Osteocyte (in vitro differentiated cells): Measurements from ENCODE around the gene FRY. TPM values are rescaled to one million over a fixed set of nuclear protein-coding genes. Genes with fewer than 3 reads are reported as not detected.

ENCODE experiments used
- DNase-seq: peaks from one replicate; pipeline ENCODE4 v3.0.0; 2021; ENCODE audit warnings: mixed read lengths; ENCODE audit not compliant: unreplicated experiment; ENCODE audit errors: extremely low spot score
- H3K27ac Mint-ChIP-seq: one replicate; pipeline ENCODE4 v1.8.0; 2021; ENCODE audit warnings: mild to moderate bottlenecking, mixed read lengths; ENCODE audit not compliant: unreplicated experiment
- H3K27me3 Mint-ChIP-seq: one replicate; pipeline ENCODE4 v1.8.0; 2021; ENCODE audit warnings: mixed read lengths; ENCODE audit not compliant: unreplicated experiment
- H3K36me3 Mint-ChIP-seq: one replicate; pipeline ENCODE4 v1.8.0; 2021; ENCODE audit warnings: mixed read lengths; ENCODE audit not compliant: unreplicated experiment
- H3K4me1 Mint-ChIP-seq: one replicate; pipeline ENCODE4 v1.8.0; 2021; ENCODE audit warnings: mixed read lengths; ENCODE audit not compliant: unreplicated experiment
- H3K4me3 Mint-ChIP-seq: one replicate; pipeline ENCODE4 v1.8.0; 2021; ENCODE audit warnings: mild to moderate bottlenecking, moderate library complexity, mixed read lengths; ENCODE audit not compliant: unreplicated experiment
- H3K9me3 Mint-ChIP-seq: one replicate; pipeline ENCODE4 v1.8.0; 2021; ENCODE audit warnings: mixed read lengths; ENCODE audit not compliant: unreplicated experiment
- CTCF ChIP-seq: fragments of 200-600 bp; sonication (generic); IDR thresholded peaks from 2 replicates; pipeline ENCODE4 v1.5.0; 2021; ENCODE audit warnings: antibody characterized with exemption, mild to moderate bottlenecking, moderate library complexity
- total RNA-seq: library from RNA; stranded (reverse); gene quantifications from 2 replicates; pipeline ENCODE4 v1.2.1, GENCODE V29; 2021

FRY gene
- total RNA-seq, 1 donor from 2014 or later: 2.0 TPM

- no peak for DNase-seq
Observed at GRCh38 chr13:32023096-32023495, 8.5 kb upstream of the FRY start.

GRCh38 chr13:32023698-32024097 is 7.9 kb upstream of the FRY start:
- Mint-ChIP-seq H3K9me3 (no peaks in the 10 kb centered on the region), H3K4me1 (peaks cover 10% of the 10 kb centered on the region), H3K36me3 (no peaks in the 10 kb centered on the region), H3K27me3 (peaks cover 16% of the 10 kb centered on the region), H3K27ac (no peak overlapping the region), H3K4me3 (no peak overlapping the region)
- TF ChIP-seq CTCF: peak; percentile 42
- DNase-seq: no peak

More at GRCh38 chr13:32023096-32023495, 8.5 kb upstream of the FRY start:
- no peak for TF ChIP-seq CTCF
- peaks cover 10% of the 10 kb centered on the region for H3K4me1 Mint-ChIP-seq
- peaks cover 12% of the 10 kb centered on the region for H3K27me3 Mint-ChIP-seq
- H3K36me3 Mint-ChIP-seq: no peaks in the 10 kb centered on the region
- no peak overlapping the region for H3K4me3 Mint-ChIP-seq
- no peak overlapping the region for H3K27ac Mint-ChIP-seq
- no peaks in the 10 kb centered on the region for H3K9me3 Mint-ChIP-seq

GRCh38 chr13:32024750-32025149 is 6.8 kb upstream of the FRY start:
- TF ChIP-seq CTCF: no peak
- Mint-ChIP-seq H3K36me3 (no peaks in the 10 kb centered on the region), H3K27me3 (peaks cover 16% of the 10 kb centered on the region), H3K4me3 (no peak overlapping the region), H3K4me1 (peaks cover 10% of the 10 kb centered on the region), H3K27ac (no peak overlapping the region), H3K9me3 (no peaks in the 10 kb centered on the region)
- DNase-seq: no peak

GRCh38 chr13:32025730-32026129 is 5.8 kb upstream of the FRY start:
- H3K27me3 Mint-ChIP-seq: peaks cover 24% of the 10 kb centered on the region
- no peaks in the 10 kb centered on the region for H3K36me3 Mint-ChIP-seq
- no peak overlapping the region for H3K4me3 Mint-ChIP-seq
- peaks cover 13% of the 10 kb centered on the region for H3K4me1 Mint-ChIP-seq
- H3K27ac Mint-ChIP-seq: no peak overlapping the region
- DNase-seq: no peak
- TF ChIP-seq CTCF: no peak
- H3K9me3 Mint-ChIP-seq: no peaks in the 10 kb centered on the region

GRCh38 chr13:32026623-32027022 is 5.0 kb upstream of the FRY start:
- H3K27me3 Mint-ChIP-seq: peaks cover 31% of the 10 kb centered on the region
- H3K4me1 Mint-ChIP-seq: peaks cover 17% of the 10 kb centered on the region
- H3K27ac Mint-ChIP-seq: no peak overlapping the region
- no peaks in the 10 kb centered on the region for H3K36me3 Mint-ChIP-seq
- DNase-seq: no peak
- no peak for TF ChIP-seq CTCF
- H3K4me3 Mint-ChIP-seq: no peak overlapping the region
- H3K9me3 Mint-ChIP-seq: no peaks in the 10 kb centered on the region
